NAMALWA (cell line): ENCODE results near the gene CGB3.
A peak's percentile ranks its signal among the peaks of the same experiment; 100 is the strongest.
"Not testable (repeated sequence)": the region's sequence is repeated elsewhere in the genome, so short reads cannot be mapped to it uniquely, and the experiment has no call there.

Experiments
- DNase-seq: peaks from one replicate; pipeline ENCODE4 v3.0.0-alpha.2; 2015; ENCODE audit warnings: low spot score

The CGB3 gene

GRCh38 chr19:49024233-49024632 is at the start of gene CGB3:
CGB3 (minus strand) TSS chr19:49024333; CDS start chr19:49023971, 362 bp downstream.
- not testable (repeated sequence) for DNase-seq

- no peak for DNase-seq
Measured at GRCh38 chr19:49071860-49072547, 47.9 kb upstream of the CGB3 start.

- DNase-seq, result no peak
Measured at GRCh38 chr19:49070416-49070815, 46.3 kb upstream of the CGB3 start.

- no peak for DNase-seq
Measured at GRCh38 chr19:49069026-49069425, 44.9 kb upstream of the CGB3 start.

GRCh38 chr19:49067554-49067953 is 43.4 kb upstream of the CGB3 start:
- DNase-seq, result no peak

- no peak for DNase-seq
Measured at GRCh38 chr19:49065905-49066512, 41.9 kb upstream of the CGB3 start.

GRCh38 chr19:49064768-49065611 is 40.9 kb upstream of the CGB3 start, which contains the start of gene NTF4:
NTF4 (minus strand) TSS chr19:49064818; CDS start chr19:49061997, 2,821 bp downstream.
- DNase-seq, result no peak

GRCh38 chr19:49064029-49064629 is 40.0 kb upstream of the CGB3 start:
- no peak for DNase-seq

GRCh38 chr19:49061445-49061844 is 37.3 kb upstream of the CGB3 start:
- DNase-seq, result no peak

- no peak for DNase-seq
Measured at GRCh38 chr19:49061000-49061399, 36.9 kb upstream of the CGB3 start.

- no peak for DNase-seq
Measured at GRCh38 chr19:49059053-49059452, 34.9 kb upstream of the CGB3 start.

- peak; percentile 60 for DNase-seq
Measured at GRCh38 chr19:49058562-49058961, 34.4 kb upstream of the CGB3 start.

GRCh38 chr19:49057636-49058234 is 33.6 kb upstream of the CGB3 start, which contains the start of gene CGB7:
CGB7 (minus strand) TSS chr19:49057749; CDS start chr19:49055375, 2,374 bp downstream.
- DNase-seq, result no peak

GRCh38 chr19:49056902-49057596 is 32.9 kb upstream of the CGB3 start:
- DNase-seq, result not testable (repeated sequence)

GRCh38 chr19:49056101-49056901 is 32.2 kb upstream of the CGB3 start:
- no peak for DNase-seq

GRCh38 chr19:49050376-49051033 is 26.4 kb upstream of the CGB3 start:
- DNase-seq, result not testable (repeated sequence)

GRCh38 chr19:49049834-49050233 is 25.7 kb upstream of the CGB3 start:
- DNase-seq, result not testable (repeated sequence)

GRCh38 chr19:49049011-49049410 is 24.9 kb upstream of the CGB3 start, which contains the start of gene CGB8:
CGB8 (minus strand) TSS chr19:49049111; CDS start chr19:49048739, 372 bp downstream.
- DNase-seq, result not testable (repeated sequence)

- not testable (repeated sequence) for DNase-seq
Measured at GRCh38 chr19:49043548-49043947, 19.4 kb upstream of the CGB3 start, which contains the start of gene CGB5. CGB5 (plus strand) TSS chr19:49043848; CDS start chr19:49044210, 362 bp downstream.
